ENCODE data around the gene ILF3.
A peak's percentile ranks its signal among the peaks of the same experiment; 100 is the strongest.

ILF3 gene

DNA sequence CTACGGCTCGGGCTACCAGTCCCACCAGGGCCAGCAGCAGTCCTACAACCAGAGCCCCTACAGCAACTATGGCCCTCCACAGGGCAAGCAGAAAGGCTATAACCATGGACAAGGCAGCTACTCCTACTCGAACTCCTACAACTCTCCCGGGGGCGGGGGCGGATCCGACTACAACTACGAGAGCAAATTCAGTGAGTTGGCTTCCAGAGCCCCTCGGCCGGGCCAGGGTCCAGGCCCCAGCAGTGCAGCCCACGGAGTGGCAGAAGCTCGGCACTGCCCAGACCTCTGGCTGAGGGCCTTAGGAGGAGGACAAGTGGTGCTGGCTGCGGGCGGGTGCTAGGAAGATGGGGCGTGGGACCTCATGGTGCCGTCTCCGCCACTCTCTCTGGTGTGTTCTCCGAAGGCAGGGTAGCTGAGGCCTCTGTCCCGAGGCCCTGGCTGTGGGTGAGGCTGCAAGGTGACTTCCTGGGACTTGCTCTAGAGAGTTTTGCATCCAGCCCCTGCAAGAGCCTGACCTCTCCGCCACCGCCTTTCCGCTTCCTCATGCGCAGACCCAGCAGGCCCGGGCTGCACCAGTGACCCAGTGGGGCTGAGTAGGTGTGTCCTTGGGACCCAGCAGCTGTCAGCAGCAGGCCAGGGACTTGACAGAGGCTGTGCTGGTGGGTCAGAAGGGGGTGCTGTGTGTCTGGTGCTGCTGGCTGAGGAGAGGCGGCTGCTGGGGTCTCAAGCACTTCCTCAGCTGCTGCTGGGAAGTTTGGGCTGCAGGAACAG, 33.6 kb downstream of the ILF3 start:
- no peaks in the 10 kb centered on the region for H3K27me3 ChIP-seq (ENCODE audit: insufficient read depth, poor library complexity, severe bottlenecking)
- H3K4me1 ChIP-seq (ENCODE audit: insufficient read depth, poor library complexity, severe bottlenecking) = no peaks in the 10 kb centered on the region
- TF ChIP-seq, protein P1, sequence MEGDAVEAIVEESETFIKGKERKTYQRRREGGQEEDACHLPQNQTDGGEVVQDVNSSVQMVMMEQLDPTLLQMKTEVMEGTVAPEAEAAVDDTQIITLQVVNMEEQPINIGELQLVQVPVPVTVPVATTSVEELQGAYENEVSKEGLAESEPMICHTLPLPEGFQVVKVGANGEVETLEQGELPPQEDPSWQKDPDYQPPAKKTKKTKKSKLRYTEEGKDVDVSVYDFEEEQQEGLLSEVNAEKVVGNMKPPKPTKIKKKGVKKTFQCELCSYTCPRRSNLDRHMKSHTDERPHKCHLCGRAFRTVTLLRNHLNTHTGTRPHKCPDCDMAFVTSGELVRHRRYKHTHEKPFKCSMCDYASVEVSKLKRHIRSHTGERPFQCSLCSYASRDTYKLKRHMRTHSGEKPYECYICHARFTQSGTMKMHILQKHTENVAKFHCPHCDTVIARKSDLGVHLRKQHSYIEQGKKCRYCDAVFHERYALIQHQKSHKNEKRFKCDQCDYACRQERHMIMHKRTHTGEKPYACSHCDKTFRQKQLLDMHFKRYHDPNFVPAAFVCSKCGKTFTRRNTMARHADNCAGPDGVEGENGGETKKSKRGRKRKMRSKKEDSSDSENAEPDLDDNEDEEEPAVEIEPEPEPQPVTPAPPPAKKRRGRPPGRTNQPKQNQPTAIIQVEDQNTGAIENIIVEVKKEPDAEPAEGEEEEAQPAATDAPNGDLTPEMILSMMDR (IDR thresholded peaks at IDR 0.05; ENCODE audit: poor library complexity, severe bottlenecking) = no peak
- no peak for ATAC-seq (ENCODE audit: low read depth)
- no peak overlapping the region for H3K27ac ChIP-seq (ENCODE audit: poor library complexity, severe bottlenecking)
- no peak overlapping the region for H3K4me3 ChIP-seq (ENCODE audit: severe bottlenecking)
- H3K9me3 ChIP-seq (ENCODE audit: severe bottlenecking) = no peaks in the 10 kb centered on the region
- peaks cover 84% of the 10 kb centered on the region for H3K36me3 ChIP-seq (ENCODE audit: low read depth)
- DNase-seq (ENCODE audit: low spot score) = no peak

DNA sequence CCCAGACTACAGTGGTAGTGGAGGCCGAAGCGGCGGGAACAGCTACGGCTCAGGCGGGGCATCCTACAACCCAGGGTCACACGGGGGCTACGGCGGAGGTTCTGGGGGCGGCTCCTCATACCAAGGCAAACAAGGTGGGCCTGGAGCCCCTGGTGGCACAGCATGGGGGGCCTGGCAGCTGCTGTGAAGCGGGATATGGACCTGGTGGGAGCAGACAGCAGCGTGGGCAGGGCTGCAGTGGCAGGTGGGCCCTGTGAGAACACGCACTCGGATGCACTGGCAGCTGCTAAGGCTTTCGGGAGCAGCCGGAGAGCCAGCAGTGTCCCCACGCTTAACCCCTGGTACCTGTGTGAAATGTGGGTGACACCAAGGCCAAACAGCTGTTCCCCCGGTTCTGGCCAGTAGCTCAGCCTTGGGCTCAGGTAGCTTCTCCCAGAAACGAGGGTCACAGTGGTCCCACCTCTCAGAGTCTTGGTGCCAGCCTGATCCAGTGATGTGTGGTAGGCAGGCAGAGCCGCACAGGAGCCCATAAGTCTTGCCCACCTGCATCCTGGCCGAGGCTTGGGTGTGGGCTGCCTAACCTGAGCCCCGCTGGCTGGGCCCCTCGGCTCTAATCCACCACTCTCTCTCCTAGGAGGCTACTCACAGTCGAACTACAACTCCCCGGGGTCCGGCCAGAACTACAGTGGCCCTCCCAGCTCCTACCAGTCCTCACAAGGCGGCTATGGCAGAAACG, 34.6 kb downstream of the ILF3 start:
- Histone ChIP-seq H3K9me3 (ENCODE audit: severe bottlenecking) (no peaks in the 10 kb centered on the region), H3K4me1 (ENCODE audit: insufficient read depth, poor library complexity, severe bottlenecking) (no peaks in the 10 kb centered on the region), H3K36me3 (ENCODE audit: low read depth) (peaks cover 74% of the 10 kb centered on the region), H3K27me3 (ENCODE audit: insufficient read depth, poor library complexity, severe bottlenecking) (no peaks in the 10 kb centered on the region), H3K4me3 (ENCODE audit: severe bottlenecking) (no peak overlapping the region), H3K27ac (ENCODE audit: poor library complexity, severe bottlenecking) (no peak overlapping the region)
- DNase-seq (ENCODE audit: low spot score) = no peak
- no peak for ATAC-seq (ENCODE audit: low read depth)
- TF ChIP-seq, protein P1 (IDR thresholded peaks at IDR 0.05; ENCODE audit: poor library complexity, severe bottlenecking) = no peak

DNA sequence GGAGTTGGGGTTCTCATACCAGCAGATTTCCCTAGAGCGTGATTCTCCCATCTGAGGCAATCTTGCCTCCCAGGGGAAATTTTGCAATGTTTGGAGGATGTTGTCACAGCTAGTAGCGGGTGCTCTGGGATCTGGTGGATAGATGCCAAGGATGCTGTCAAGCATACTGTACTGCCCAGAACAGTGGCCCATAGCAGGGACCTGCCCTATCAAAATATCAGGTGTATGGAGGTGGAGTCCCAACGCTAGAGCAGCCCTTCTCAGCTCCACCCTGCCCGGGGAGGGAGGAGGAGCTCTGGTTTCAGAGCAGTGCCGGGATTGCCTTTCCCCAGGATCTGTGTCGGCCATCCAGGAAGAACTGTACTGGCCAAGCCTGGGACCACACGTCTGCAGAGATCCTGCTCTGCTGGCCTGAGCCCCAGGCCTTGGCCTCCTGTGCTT, 36.2 kb downstream of the ILF3 start:
- DNase-seq (ENCODE audit: low spot score) (no peak), ATAC-seq (ENCODE audit: low read depth) (peak; percentile 6; the same call in 2 of the 3 replicates)
- H3K9me3 ChIP-seq (ENCODE audit: severe bottlenecking) = no peaks in the 10 kb centered on the region
- TF ChIP-seq, protein P1 (IDR thresholded peaks at IDR 0.05; ENCODE audit: poor library complexity, severe bottlenecking) = no peak
- H3K4me3 ChIP-seq (ENCODE audit: severe bottlenecking) = no peak overlapping the region
- no peak overlapping the region for H3K27ac ChIP-seq (ENCODE audit: poor library complexity, severe bottlenecking)
- no peaks in the 10 kb centered on the region for H3K4me1 ChIP-seq (ENCODE audit: insufficient read depth, poor library complexity, severe bottlenecking)
- peaks cover 57% of the 10 kb centered on the region for H3K36me3 ChIP-seq (ENCODE audit: low read depth)
- H3K27me3 ChIP-seq (ENCODE audit: insufficient read depth, poor library complexity, severe bottlenecking) = no peaks in the 10 kb centered on the region

DNA sequence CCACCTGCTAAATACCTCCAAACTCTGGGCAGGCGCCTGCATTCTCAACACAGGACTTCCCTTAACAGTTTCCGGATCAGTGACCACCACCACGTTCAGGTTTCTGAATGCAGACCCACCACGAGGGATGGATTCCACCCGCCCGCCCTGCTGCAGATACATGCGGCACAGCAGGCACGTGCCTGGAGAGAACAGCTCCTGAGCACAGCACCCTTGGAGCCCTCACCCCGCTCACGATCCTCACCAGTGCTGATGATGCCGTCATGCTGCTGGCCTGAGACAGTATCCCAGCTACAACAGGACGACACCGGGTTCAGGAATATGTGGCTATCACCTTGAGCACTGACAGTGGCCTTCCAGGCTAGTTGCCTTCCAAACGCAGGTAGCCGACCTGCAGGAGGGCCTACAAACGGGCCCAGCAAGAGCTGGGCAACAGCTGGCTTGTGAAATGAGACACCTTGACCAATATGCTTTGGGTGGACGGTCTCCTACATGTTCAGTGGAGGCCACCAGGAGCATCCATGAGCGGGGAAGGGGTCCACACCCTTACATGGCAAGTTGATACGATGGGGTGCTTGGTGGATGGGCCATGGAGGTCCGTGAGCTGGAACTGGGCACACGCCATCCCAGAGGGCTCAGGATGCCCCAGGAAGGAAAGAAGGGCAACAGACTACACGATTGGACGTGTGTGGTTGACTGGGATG, 37.2 kb downstream of the ILF3 start:
- H3K36me3 ChIP-seq (ENCODE audit: low read depth) = peaks cover 52% of the 10 kb centered on the region
- no peaks in the 10 kb centered on the region for H3K9me3 ChIP-seq (ENCODE audit: severe bottlenecking)
- H3K4me3 ChIP-seq (ENCODE audit: severe bottlenecking) = no peak overlapping the region
- DNase-seq (ENCODE audit: low spot score) (no peak), ATAC-seq (ENCODE audit: low read depth) (no peak)
- TF ChIP-seq, protein P1 (IDR thresholded peaks at IDR 0.05; ENCODE audit: poor library complexity, severe bottlenecking) = no peak
- H3K27ac ChIP-seq (ENCODE audit: poor library complexity, severe bottlenecking) = no peak overlapping the region
- H3K4me1 ChIP-seq (ENCODE audit: insufficient read depth, poor library complexity, severe bottlenecking) = no peaks in the 10 kb centered on the region
- no peaks in the 10 kb centered on the region for H3K27me3 ChIP-seq (ENCODE audit: insufficient read depth, poor library complexity, severe bottlenecking)

Measured in RWPE2 (cell line).